ENCODE measurements around the gene DCAF11.
"Not testable (repeated sequence)": the region's sequence is repeated elsewhere in the genome, so short reads cannot be mapped to it uniquely, and the experiment has no call there.

DCAF11 gene

DNA sequence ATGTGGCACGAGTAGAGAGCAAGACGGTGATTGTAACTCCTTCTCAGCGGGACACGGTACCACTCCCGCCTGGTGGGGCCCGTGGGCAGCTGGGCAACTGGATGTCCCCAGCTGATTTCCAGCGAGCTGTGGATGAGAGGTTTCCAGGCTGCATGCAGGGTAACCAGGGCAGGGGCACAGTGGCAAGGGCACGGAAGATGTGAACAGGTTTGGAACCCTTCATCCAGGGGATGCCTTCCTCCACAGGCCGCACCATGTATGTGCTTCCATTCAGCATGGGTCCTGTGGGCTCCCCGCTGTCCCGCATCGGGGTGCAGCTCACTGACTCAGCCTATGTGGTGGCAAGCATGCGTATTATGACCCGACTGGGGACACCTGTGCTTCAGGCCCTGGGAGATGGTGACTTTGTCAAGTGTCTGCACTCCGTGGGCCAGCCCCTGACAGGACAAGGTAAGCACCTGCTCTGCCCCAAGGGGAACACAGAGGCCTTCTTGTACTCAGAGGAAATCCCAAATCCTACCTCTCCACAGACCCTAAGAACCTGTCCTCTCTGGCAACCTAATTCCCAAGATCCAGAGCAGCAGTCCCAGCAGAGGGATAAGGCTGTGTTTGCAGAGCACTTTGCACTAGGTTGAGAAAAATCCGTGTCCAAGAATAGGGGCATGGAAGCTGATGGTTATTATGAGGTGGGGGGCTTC, 16.2 kb upstream of the DCAF11 start:
- DNase-seq = no peak

DNA sequence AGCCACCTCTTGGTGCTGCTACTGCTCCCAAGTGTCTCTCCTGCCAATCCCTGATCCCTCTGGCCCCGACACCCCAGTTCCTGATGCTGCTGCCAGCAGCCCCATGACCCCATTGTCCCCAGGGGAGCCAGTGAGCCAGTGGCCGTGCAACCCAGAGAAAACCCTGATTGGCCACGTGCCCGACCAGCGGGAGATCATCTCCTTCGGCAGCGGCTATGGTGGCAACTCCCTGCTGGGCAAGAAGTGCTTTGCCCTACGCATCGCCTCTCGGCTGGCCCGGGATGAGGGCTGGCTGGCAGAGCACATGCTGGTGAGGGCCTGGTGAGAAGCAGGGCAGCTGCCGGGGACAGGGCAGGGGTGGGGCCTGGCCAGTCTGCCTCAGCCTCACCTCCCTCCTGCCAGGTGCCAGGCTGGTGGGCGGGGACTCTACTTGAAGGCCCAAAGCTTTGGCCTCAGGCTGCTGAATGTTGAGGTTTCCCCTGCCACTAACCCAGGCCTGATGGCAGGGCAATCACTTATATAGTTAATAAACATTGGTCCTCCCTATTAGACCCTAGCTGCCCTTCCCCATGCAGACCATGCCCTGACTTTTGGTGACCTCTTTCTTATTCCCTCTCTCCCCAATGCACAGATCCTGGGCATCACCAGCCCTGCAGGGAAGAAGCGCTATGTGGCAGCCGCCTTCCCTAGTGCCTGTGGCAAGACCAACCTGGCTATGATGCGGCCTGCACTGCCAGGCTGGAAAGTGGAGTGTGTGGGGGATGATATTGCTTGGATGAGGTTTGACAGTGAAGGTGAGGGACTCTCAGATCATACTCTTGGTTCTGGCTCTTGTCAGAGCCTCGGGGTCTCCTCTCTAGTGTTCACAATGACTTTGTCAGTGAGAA, 15.4 kb upstream of the DCAF11 start:
- no peak for DNase-seq

DNA sequence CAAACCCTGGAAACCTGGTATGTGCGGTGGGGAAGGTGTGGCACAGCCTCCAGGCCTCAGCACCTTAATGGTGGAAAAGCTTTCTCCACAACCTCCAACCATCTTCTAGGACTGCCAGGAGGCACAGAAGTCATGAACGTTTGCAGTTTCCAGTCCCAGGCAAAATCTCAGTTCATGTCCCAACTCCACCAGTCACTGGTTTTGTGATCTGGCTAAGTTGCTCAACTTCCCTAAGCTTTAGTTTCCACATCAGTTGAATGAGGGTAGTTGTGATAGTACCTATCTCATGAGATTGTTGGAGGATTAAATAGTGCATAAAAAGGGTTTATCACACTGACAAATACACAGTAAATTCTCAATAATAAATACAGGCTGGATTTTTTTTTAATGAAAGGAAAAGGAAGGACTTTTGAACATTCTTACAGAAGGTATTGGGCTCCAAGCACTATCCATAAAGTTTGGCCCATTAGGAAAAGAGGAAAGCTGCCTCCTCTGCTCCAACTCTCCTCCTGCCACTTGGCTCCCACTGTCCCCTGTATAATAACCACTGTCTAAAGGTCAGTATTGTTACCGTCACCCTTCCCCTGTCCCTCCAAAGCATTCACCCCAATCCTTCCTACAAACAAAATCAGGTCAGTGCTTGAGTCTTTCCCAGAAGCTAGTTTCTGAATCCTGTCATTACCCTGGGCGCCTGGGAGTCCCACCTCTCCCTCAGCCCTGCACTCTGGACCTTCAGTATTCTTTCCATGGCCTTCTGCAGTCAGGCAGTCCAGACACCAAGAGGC, 14.2 kb upstream of the DCAF11 start:
- DNase-seq = no peak

DNA sequence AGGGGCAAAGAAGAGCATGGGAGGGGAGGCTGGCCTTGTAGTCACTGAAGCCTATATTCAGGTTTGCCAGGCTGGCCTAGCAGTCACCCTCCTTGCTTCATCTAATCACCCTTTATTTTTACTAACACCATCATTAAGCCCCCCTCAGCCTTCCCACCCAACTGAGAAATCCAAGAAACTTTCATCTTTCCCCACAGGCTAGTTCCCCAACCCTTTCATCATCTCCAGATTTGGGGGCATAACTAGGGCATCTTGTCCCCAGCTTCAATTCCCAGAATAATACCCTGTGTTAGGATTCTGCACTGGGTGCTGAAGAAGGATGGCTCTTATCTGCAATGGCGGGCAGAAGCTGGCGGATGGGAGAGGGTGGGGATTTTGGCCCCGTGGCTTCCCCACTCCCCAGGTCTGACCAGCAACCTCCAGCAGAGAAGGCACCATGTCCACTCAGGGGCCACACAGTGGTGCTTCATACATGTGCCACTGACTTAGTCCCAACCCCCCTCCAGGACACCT, 13.5 kb upstream of the DCAF11 start:
- no peak for DNase-seq

DNA sequence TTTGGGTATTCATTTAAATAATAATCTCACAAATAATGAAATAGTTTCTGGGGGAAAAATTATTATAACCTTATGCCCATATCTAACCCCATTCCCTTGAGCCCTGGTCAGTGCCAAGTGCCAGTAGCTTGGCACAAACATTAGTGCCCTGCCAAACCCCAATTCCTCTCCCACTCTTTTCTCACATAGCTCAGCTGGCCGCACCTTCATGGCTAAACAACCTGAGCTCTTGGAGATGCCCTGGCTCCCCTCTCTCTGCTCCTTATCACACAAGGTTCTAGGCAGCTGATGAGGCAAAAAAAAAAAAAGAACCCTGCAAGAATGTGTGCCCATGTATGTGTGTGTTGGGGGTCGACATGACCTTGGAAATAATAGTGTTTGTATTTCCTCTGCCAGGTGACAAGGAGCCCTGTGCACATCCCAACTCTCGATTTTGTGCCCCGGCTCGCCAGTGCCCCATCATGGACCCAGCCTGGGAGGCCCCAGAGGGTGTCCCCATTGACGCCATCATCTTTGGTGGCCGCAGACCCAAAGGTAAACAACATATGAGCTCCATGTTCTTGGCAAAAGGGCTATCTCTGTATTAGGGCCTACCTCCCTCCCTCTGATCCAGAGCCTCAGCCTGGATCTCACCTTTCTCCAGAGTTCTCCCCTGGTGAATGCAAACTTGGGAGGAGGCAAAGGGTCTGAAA, 12.1 kb upstream of the DCAF11 start:
- no peak for DNase-seq

DNA sequence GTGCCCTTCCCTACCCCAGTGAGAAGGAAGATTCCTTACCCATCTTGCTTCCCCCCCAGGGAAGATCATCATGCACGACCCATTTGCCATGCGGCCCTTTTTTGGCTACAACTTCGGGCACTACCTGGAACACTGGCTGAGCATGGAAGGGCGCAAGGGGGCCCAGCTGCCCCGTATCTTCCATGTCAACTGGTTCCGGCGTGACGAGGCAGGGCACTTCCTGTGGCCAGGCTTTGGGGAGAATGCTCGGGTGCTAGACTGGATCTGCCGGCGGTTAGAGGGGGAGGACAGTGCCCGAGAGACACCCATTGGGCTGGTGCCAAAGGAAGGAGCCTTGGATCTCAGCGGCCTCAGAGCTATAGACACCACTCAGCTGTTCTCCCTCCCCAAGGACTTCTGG, 11.1 kb upstream of the DCAF11 start:
- no peak for DNase-seq

DNA sequence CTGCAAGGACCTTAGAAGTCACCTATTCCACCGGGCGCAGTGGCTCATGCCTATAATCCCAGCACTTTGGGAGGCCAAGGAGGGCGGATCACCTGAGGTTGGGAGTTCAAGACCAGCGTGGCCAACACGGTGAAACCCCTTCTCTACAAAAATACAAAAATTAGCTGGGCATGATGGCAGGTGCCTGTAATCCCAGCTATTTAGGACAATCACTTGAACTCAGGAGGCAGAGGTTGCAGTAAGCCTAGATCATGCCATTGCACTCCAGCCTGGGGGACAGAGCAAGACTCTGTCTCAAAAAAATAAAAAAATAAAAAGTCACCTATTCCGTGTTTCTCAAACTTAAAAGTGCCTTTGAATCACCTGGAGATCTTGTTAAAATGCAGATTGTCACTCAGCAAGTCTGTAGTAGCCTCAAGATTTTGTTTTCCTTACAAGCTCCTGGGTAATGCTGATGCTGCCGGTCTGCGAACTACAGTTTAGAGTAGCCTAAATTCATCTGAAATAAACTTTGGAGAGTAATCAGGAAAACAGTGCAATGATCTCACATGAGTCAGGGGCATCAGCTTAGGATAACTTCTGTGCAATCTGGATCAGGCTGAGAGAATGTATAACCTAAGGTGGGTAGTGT, 8.9 kb upstream of the DCAF11 start:
- DNase-seq = not testable (repeated sequence)

DNA sequence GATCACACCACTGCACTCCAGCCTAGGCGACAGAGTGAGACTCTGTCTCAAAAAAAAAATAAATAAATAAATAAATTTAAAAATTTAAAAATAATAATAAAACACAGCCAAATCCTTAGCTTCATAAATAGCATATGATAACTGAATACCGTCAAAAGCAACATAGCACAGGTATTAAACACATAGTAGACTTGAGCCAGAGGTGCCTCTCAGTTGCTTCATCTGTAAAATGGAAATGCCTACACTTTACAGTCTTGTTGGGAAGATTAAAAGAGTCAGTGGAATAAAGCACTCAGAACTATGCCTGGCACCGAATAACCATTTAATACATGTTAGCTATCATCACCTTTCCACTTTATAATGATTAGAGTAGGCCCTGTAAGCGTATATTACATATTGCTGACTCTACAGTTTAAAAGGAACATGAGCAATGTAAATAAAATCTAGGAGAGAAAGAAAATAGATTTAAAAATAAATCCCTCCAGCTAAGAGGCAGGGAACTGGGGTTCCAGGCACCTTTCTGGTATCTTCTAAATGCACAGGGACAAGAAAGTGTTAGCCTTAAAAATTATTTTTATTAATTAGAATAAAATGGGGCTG, 7.8 kb upstream of the DCAF11 start:
- no peak for DNase-seq

DNA sequence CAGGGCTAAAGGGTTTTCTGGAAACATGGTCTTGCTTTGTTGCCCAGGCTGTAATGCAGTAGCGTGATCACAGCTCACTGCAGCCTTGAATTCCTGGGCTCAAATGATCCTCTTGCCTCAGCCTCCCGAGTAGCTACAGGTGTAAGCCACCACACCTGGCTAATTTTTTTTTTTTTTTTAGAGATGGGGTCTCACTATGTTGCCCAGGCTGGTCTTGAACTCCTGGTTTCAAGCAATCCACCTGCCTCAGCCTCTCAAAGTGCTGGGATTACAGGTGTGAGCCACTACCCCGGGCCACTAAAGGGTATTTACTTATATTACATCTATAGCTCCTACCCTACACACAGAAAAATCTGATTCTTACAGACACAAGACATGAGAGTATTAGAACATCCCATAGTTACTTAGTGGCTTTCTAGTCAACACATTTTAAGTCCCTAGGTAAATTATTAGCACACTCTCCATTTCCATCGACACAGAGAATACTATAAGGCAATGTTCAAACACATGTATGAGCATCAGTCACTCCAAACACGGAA, 6.2 kb upstream of the DCAF11 start:
- no peak for DNase-seq

DNA sequence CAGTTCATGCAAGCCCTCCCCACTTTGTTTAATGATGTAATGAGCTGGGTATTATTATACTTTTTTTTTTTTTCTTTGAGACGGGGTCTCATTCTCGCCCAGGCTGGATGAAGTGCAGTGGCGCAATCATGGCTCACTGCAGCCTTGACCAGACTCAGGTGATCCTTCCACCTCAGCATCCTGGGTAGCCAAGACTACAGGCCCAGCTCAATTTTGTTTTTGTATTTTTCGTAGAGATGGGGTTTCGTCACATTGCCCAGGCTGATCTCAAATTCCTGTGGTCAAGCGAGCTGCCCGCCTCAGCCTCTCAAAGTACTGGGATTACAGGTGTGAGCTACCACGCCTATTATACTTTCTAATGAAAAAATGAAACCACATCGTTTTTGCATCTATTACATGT, 4.5 kb upstream of the DCAF11 start:
- DNase-seq = no peak

DNA sequence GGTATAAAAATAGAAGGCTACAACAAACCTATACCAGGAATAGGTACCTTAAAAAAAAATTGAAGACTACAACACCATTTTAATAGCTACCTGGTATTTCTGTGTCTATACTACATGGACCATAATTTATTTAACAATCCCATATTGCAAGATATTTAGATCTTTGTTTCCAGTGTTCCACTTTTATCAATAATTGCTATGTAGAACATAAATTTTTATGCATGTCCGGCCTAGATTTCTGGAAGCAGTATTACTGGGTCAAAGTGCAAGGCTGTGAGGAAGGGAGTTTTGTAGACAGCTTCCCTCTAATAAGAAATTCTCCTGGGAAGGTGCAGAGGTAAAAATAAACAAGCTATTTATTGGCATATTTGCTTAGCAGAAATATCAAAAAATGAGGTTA, 4.1 kb upstream of the DCAF11 start:
- DNase-seq = no peak

DNA sequence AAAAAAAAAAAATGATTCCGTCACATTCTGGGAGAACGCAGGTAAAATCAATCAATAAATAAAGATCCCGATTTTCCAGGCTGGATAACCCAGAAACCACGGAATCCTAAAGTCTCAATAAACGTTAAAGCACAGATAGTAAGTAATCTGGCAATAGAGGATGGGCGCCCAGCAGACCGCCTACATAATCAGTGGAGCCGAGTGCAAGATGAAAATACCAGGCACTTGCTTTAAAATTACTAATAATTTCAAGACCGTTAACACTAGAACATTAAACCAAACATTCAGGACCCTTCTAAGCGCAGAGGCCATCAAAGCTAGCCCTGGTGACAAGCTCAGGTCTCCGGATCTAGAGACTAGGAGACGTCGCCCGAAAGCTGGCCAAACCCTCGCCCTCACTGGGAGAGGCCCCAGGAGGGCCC, 1.2 kb upstream of the DCAF11 start:
- no peak for DNase-seq

DNA sequence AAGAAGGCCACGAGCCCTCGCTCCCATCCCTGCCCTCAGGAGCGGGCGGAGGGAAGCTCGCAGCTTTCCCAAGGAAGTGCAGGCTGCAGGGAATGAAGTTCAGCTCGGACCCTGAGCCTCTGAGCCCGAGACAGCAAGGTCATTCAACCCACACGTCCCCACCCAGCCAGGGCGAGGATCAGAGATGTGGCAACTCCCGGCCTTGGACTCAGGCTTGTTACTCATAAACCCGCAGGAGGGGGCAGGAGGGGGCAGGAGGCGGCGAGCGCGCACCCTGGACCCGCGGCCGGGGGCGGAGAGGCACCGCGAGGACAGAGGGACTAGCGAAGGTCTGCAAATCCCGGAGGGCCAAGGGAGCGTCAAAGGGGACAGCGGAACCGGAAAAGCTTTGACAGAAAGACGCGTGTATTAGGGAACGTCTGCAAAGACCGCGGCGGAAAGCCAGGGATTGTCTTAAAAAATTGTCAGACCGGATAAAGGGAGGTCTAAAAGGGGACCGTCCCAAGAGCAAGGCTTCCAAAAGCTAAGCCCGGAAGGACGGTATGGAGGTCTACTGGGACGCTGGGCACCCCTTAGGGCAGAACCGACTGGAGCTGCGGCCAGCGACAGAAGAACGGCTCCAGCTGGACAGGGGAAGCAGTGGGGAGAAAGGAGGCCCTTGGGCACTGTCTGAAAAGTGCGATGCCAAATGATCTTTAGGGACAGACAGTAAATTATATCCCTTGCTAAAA, 611 bp upstream of the DCAF11 start:
- peak; percentile 92 for DNase-seq

DNA sequence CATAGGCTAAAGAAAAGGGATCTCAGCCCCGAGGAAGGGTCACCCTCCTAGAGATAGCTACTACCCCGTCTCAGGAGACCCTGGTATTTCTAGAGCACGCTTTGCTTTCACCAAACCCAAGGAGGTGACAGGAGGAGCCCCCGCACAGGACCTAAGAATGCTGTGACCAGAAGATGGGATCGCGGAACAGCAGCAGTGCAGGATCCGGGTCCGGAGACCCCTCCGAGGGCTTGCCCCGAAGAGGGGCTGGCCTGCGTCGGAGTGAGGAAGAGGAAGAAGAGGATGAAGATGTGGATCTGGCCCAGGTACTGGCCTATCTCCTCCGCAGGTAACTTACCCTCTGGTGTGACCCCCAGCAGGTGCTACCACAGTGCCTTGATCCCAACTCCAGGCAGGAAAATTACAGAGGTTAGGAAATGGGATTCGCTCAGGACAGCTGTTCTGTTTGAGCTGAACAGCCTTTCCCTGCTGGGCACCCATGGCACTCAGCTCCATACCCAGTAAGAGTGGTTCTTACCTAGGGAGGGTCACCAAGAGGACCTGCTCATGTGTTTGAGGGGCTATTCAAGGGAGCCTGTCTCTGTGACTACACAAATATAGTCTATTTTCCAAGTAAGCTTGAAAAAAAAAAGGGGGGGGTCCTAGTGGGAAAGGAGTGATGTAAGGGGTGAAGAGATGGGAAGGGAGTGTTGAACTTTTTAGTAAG, 998 bp downstream of the DCAF11 start:
- no peak for DNase-seq

DNA sequence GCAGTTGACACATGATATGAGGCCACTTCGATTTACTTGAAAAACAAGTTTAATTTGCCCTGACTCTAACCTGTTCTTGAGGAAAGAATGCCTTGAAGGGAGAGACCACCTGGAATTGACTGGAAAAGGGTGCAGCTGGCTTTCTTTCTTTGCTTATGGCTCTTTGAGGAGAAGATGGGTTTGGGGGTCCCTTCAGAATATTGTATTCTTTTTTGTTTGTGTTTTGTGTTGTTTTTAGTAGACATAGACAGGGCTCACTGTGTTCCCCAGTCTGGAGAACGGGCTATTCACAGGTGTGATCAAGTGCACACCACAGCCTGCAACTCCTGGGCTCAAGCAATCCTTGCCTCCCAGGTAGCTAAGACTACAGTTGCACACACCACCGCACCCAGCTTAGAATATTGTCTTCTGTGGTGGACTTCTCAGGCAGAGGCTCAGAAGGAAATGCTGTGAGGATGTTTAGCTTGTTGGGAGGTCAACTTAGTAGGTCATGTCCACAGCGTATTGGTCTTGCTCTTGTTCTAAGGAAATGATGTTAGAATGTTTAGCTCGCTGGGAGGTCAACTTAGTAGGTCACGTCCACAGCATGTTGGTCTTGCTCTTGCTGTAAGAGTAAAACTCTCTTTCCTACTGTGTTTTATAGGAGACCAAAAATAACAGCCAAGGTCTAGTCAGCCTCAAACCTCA, 1.7 kb downstream of the DCAF11 start:
- no peak for DNase-seq

DNA sequence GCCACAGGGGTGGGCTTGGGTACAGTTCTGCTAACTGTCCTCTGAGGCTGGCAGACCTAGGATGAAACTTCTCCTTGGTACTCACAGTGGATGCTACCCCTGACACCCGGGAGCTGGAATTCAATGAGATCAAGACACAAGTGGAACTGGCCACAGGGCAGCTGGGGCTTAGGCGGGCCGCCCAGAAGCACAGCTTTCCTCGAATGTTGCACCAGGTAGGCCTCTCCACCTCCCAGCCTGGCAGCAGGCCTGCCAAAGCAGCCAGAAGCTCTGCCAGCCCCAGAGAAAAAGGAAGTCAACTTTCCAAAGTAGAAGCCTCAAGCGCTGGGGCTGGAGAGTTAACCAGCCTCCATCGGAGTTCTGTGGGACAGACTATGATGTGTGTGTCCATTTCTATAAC, 2.6 kb downstream of the DCAF11 start:
- no peak for DNase-seq

DNA sequence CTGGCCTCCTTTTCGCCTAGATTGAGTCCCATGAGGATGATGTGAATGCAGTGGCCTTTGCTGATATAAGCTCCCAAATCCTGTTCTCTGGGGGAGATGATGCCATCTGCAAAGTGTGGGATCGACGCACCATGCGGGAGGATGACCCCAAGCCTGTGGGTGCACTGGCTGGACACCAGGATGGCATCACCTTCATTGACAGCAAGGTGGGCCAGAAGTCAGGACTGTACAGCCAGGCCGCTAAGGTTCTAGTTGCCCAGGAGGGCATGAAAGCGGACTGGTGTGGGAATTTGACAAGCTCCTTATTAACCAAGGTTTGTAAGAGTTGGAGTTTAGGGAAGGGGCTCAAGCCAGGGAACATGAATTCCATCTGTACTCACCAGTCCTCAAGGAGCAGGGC, 5.1 kb downstream of the DCAF11 start:
- no peak for DNase-seq

DNA sequence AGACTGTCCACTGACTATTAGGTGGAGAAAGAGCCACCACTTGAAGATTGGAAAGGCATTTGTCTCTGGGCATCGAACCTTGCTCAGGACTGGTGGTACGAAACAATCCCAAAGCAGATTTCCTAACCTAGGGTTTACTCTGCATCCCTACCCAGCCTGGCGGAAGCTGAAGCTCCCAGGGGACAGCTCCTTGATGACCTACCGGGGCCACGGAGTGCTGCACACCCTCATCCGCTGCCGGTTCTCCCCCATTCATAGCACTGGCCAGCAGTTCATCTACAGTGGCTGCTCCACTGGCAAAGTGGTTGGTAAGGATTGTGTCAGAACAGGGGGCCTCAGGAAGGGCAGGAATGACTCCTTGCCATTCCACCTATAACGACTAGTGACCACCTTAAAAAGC, 6.6 kb downstream of the DCAF11 start:
- no peak for DNase-seq

DNA sequence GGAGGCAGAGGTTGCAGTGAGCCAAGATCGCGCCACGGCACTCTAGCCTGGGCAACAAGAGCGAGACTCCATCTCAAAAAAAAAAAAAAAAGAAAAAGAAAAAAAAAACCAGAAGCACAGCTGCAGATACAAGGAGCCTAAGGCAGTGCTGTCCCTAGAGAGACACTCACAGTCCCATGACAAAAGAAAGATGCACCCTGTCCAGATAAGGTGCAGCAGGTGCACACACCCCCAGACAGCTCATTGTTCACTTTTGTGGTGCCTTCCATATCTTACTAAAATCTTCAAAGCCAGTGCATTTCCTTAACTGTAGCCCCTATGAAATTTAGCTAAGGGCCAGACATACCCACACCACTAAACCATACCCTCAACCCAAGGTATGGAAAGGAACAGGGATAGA, 7.8 kb downstream of the DCAF11 start:
- no peak for DNase-seq

All from fibroblast of skin of scalp (primary cell).